Activated naive CD4-positive, alpha-beta T cell treated with anti-CD3 and anti-CD28 coated beads for 36 hours (primary cell): ENCODE data around the gene CRACDL. TPM values are rescaled to one million over a fixed set of nuclear protein-coding genes. Genes with fewer than 3 reads are reported as not detected.

Source experiments
- CTCF ChIA-PET: fragments of 350-600 bp; sonication (Branson Sonifier 250); formaldehyde crosslinking; loops from one replicate; lab custom pipeline; 2021; ENCODE audit warnings: antibody characterized with exemption; lab: Charles Lee
- DNase-seq: peaks from one replicate; pipeline ENCODE4 v3.0.0-alpha.2; 2020
- H3K27ac Mint-ChIP-seq: one replicate; pipeline ENCODE4 v1.8.0; 2021; ENCODE audit warnings: mild to moderate bottlenecking, mixed read lengths
- H3K27me3 Mint-ChIP-seq: one replicate; pipeline ENCODE4 v1.8.0; 2021; ENCODE audit warnings: low read depth, mixed read lengths
- H3K36me3 Mint-ChIP-seq: one replicate; pipeline ENCODE4 v1.8.0; 2021; ENCODE audit warnings: low read depth, mixed read lengths
- H3K4me1 Mint-ChIP-seq: one replicate; pipeline ENCODE4 v1.8.0; 2021; ENCODE audit warnings: low read depth, mixed read lengths
- H3K4me3 Mint-ChIP-seq: one replicate; pipeline ENCODE4 v1.8.0; 2021; ENCODE audit warnings: mild to moderate bottlenecking, moderate library complexity, mixed read lengths
- H3K9me3 Mint-ChIP-seq: one replicate; pipeline ENCODE4 v1.8.0; 2021; ENCODE audit warnings: mixed read lengths
- intact Hi-C: fragments of 100-400 bp; cut with micrococcal nuclease; formaldehyde crosslinking; loops from one replicate; pipeline ENCODE4 v1.15.1; 2023
- total RNA-seq, 2 experiments: library from RNA; stranded (reverse); gene quantifications; one replicate each; pipeline ENCODE4 v1.2.3, GENCODE V29; 2021

Gene CRACDL
- total RNA-seq, 2 experiments from 2014 or later, result 0.14 to 0.35 TPM

GRCh38 chr2:98871506-98871905, 64.5 kb downstream of the CRACDL start:
- H3K27me3 Mint-ChIP-seq, result no peaks in the 10 kb centered on the region
- H3K9me3 Mint-ChIP-seq, result no peaks in the 10 kb centered on the region
- peaks cover 1% of the 10 kb centered on the region for H3K4me1 Mint-ChIP-seq
- H3K36me3 Mint-ChIP-seq, result no peaks in the 10 kb centered on the region
- H3K4me3 Mint-ChIP-seq, result no peak overlapping the region
- intact Hi-C loops, result no loop called here
- no peak overlapping the region for H3K27ac Mint-ChIP-seq
- CTCF ChIA-PET, result interaction anchor here (0.7 kb wide), 1 partner anchor 14 kb away, joined by 6 read pairs; no protein-coding TSS in a partner anchor
- DNase-seq, result no peak

- DNase-seq, result no peak
- CTCF ChIA-PET, result interaction anchor here (0.7 kb wide), 1 partner anchor 15 kb away, joined by 6 read pairs; no protein-coding TSS in a partner anchor
- H3K27me3 Mint-ChIP-seq, result no peaks in the 10 kb centered on the region
- no peak overlapping the region for H3K27ac Mint-ChIP-seq
- peaks cover 7% of the 10 kb centered on the region for H3K4me1 Mint-ChIP-seq
- H3K4me3 Mint-ChIP-seq, result no peak overlapping the region
- H3K9me3 Mint-ChIP-seq, result no peaks in the 10 kb centered on the region
- intact Hi-C loops, result no loop called here
- H3K36me3 Mint-ChIP-seq, result no peaks in the 10 kb centered on the region
These were observed 65.4 kb downstream of the CRACDL start for GRCh38 chr2:98870516-98871158.

- H3K9me3 Mint-ChIP-seq, result no peaks in the 10 kb centered on the region
- intact Hi-C loops, result no loop called here
- CTCF ChIA-PET, result no interaction called here
- H3K4me1 Mint-ChIP-seq, result peaks cover 11% of the 10 kb centered on the region
- DNase-seq, result no peak
- H3K4me3 Mint-ChIP-seq, result no peak overlapping the region
- no peaks in the 10 kb centered on the region for H3K36me3 Mint-ChIP-seq
- no peak overlapping the region for H3K27ac Mint-ChIP-seq
- H3K27me3 Mint-ChIP-seq, result no peaks in the 10 kb centered on the region
These were observed 66.2 kb downstream of the CRACDL start for GRCh38 chr2:98869870-98870269.

GRCh38 chr2:98869272-98869641, 66.8 kb downstream of the CRACDL start:
- intact Hi-C loops, result no loop called here
- no peaks in the 10 kb centered on the region for H3K36me3 Mint-ChIP-seq
- H3K9me3 Mint-ChIP-seq, result no peaks in the 10 kb centered on the region
- no peaks in the 10 kb centered on the region for H3K27me3 Mint-ChIP-seq
- CTCF ChIA-PET, result no interaction called here
- H3K27ac Mint-ChIP-seq, result no peak overlapping the region
- no peak overlapping the region for H3K4me3 Mint-ChIP-seq
- peaks cover 11% of the 10 kb centered on the region for H3K4me1 Mint-ChIP-seq
- no peak for DNase-seq

GRCh38 chr2:98868548-98869271, 67.3 kb downstream of the CRACDL start:
- no peak for DNase-seq
- CTCF ChIA-PET, result interaction anchor here (1.3 kb wide), 1 partner anchor 300 kb away, joined by 3 read pairs; no protein-coding TSS in a partner anchor
- intact Hi-C loops, result no loop called here
- Mint-ChIP-seq H3K27me3 (no peaks in the 10 kb centered on the region), H3K4me3 (no peak overlapping the region), H3K36me3 (no peaks in the 10 kb centered on the region), H3K27ac (no peak overlapping the region), H3K4me1 (peaks cover 11% of the 10 kb centered on the region), H3K9me3 (no peaks in the 10 kb centered on the region)

DNA sequence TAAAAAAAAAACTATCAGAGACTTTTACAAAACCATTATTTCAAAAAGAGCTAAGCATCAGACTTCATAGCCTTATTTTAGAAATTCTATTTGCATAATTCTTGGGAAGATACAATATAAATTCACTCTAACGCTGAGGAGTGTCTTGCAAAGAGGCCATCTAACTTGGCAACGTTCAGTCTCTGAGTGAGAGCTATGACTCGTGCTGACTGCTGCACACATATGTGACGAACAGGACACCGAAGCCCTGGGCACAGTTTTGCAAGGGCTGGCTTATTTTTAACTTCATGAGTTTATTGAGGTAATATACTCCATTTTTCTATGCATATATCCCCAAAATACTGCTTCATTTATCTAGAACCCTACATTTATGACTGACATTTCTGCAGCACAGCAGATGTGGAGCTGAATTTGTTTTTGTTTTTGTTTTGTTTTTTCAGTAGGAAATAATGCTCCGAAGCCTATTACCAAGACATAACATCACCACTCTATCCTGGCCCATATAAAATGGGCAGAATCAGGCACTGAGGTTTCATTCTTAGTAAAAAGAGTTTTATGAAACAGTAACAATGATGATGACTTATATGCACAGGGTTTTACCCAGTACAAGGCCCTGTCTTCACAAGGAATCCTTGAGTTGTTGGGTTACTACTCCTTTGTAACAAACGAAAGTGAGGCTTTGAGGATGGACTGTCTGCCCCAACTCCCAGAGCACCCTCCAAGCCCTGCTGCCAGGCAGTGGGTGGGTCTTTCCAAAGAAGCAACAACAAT, 68.3 kb downstream of the CRACDL start:
- Mint-ChIP-seq H3K4me1 (peaks cover 11% of the 10 kb centered on the region), H3K9me3 (peaks cover 3% of the 10 kb centered on the region), H3K27me3 (no peaks in the 10 kb centered on the region), H3K27ac (no peak overlapping the region), H3K36me3 (no peaks in the 10 kb centered on the region), H3K4me3 (no peak overlapping the region)
- DNase-seq, result no peak
- CTCF ChIA-PET, result interaction anchor here (0.9 to 1.3 kb wide), 2 partner anchors 18 to 299 kb away, joined by 3 read pairs; no protein-coding TSS in a partner anchor
- intact Hi-C loops, result no loop called here

GRCh38 chr2:98866033-98866432, 70.0 kb downstream of the CRACDL start:
- H3K4me1 Mint-ChIP-seq, result peaks cover 11% of the 10 kb centered on the region
- peaks cover 2% of the 10 kb centered on the region for H3K36me3 Mint-ChIP-seq
- H3K27ac Mint-ChIP-seq, result no peak overlapping the region
- intact Hi-C loops, result no loop called here
- H3K27me3 Mint-ChIP-seq, result peaks cover 2% of the 10 kb centered on the region
- peaks cover 17% of the 10 kb centered on the region for H3K9me3 Mint-ChIP-seq
- no peak overlapping the region for H3K4me3 Mint-ChIP-seq
- DNase-seq, result no peak
- CTCF ChIA-PET, result interaction anchor here (0.7 kb wide), 1 partner anchor 29 kb away, joined by 3 read pairs; no protein-coding TSS in a partner anchor

- DNase-seq, result no peak
- peaks cover 4% of the 10 kb centered on the region for H3K27me3 Mint-ChIP-seq
- H3K9me3 Mint-ChIP-seq, result peaks cover 36% of the 10 kb centered on the region
- no peak overlapping the region for H3K27ac Mint-ChIP-seq
- CTCF ChIA-PET, result no interaction called here
- H3K4me3 Mint-ChIP-seq, result no peak overlapping the region
- intact Hi-C loops, result no loop called here
- H3K4me1 Mint-ChIP-seq, result peaks cover 10% of the 10 kb centered on the region
- H3K36me3 Mint-ChIP-seq, result peaks cover 2% of the 10 kb centered on the region
These were observed 74.4 kb downstream of the CRACDL start for GRCh38 chr2:98861601-98862000.

DNA sequence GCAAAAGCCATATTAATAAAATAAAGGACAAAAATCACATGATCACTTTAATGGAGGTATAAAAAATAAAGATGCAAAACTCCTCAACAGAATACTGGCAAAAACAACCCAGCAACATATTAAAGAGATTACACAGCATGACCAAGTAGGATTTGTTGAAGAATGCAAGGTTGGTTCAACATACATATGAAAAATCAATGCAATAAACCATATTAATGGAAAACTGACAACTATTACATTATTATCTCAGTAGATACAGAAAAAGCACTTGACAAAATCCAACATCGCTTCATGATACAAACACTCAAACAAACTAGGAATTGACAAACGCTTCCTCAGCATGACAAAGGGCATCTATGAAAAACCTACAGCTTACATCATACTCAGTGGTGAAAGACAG, 76.7 kb downstream of the CRACDL start:
- no peak for DNase-seq
- Mint-ChIP-seq H3K4me1 (no peaks in the 10 kb centered on the region), H3K4me3 (no peak overlapping the region), H3K9me3 (peaks cover 45% of the 10 kb centered on the region), H3K27me3 (peaks cover 6% of the 10 kb centered on the region), H3K36me3 (peaks cover 4% of the 10 kb centered on the region), H3K27ac (no peak overlapping the region)
- intact Hi-C loops, result no loop called here
- CTCF ChIA-PET, result no interaction called here

DNA sequence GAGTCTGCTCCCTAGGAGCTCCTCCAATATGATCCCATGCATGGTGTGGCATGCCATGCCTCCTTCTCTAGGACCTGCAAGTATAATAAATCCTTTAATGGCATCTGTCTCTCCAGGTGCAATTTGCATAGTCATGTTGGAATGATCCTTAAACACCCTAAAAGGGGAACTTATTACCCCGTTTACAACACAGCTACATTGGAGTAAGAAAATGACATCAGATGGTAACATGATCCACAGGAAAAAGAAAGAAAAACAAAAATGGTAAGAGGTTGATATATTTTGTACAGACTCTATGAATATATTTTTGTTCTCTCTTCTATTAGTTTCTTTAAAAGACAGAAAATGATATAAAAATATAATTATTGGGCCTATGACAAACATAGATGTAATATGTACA, 79.0 kb downstream of the CRACDL start:
- CTCF ChIA-PET, result interaction anchor here (0.5 kb wide), 1 partner anchor 20 kb away, joined by 3 read pairs; no protein-coding TSS in a partner anchor
- Mint-ChIP-seq H3K9me3 (peaks cover 36% of the 10 kb centered on the region), H3K36me3 (peaks cover 3% of the 10 kb centered on the region), H3K4me3 (no peak overlapping the region), H3K4me1 (no peaks in the 10 kb centered on the region), H3K27ac (no peak overlapping the region), H3K27me3 (peaks cover 9% of the 10 kb centered on the region)
- intact Hi-C loops, result no loop called here
- DNase-seq, result no peak

DNA sequence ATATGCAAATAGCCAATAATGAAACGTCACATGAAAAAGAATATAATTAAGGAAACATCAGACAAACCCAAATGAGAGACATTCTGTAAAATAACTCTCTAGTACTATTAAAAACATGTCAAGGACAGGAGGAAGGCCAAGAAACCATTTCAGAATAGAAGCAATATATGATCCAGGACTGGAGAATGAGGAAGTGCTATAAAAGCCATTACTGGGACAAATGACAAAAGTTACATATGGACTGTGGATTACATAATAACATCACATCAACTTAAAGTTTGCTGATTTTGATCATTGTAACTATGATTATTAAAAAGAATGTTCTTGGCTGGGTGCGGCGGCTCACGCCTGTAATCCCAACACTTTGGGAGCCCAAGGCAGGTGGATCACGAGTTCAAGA, 81.3 kb downstream of the CRACDL start:
- Mint-ChIP-seq H3K9me3 (peaks cover 21% of the 10 kb centered on the region), H3K4me3 (no peak overlapping the region), H3K27ac (no peak overlapping the region), H3K4me1 (no peaks in the 10 kb centered on the region), H3K27me3 (peaks cover 11% of the 10 kb centered on the region), H3K36me3 (peaks cover 2% of the 10 kb centered on the region)
- CTCF ChIA-PET, result no interaction called here
- intact Hi-C loops, result no loop called here
- DNase-seq, result no peak

DNA sequence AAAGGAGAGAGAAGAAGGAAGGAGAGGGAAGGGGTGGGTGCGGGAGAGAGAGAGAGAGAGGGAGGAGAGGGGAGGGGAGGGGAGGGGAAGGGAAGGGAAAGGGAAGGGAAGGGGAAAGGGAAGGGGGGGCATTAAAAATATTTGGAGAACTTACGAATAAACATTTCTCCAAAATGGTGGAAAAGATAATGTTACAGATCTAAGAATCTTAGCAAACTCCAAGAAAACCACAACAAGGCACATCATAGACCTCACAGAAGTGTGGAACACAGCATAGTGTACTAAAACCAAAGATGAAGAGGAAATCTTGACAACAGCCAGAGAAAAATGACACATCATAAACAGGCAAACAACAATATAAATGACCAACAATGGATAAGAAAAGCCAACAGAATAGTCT, 83.1 kb downstream of the CRACDL start:
- CTCF ChIA-PET, result no interaction called here
- no peaks in the 10 kb centered on the region for H3K4me1 Mint-ChIP-seq
- peaks cover 2% of the 10 kb centered on the region for H3K36me3 Mint-ChIP-seq
- no peak overlapping the region for H3K4me3 Mint-ChIP-seq
- H3K27ac Mint-ChIP-seq, result no peak overlapping the region
- intact Hi-C loops, result no loop called here
- no peak for DNase-seq
- peaks cover 10% of the 10 kb centered on the region for H3K27me3 Mint-ChIP-seq
- H3K9me3 Mint-ChIP-seq, result peaks cover 14% of the 10 kb centered on the region
